Ovary (tissue), 3 donors: ENCODE results near the gene FHOD3.

Source experiments
- CTCF ChIP-seq, 3 donors: fragments of 450-650 bp in 2 of 3; fragments of 200-600 bp in 1 of 3; IDR thresholded peaks; one replicate each; pipeline versions ENCODE4 v1.5.1 to v1.8.0; 2016 to 2022; ENCODE audit warnings: antibody characterized with exemption in 3 of 3, mild to moderate bottlenecking in 1 of 3
- POLR2A ChIP-seq: fragments of 450-650 bp; IDR thresholded peaks from one replicate; pipeline ENCODE4 v1.6.1; 2017; ENCODE audit warnings: antibody characterized with exemption, mild to moderate bottlenecking, moderate library complexity
- donor health status: DM: no; HTN: no; CAD: no.

GRCh38 chr18:36327352-36328316 is 30.1 kb downstream of the FHOD3 start:
- TF ChIP-seq CTCF (IDR thresholded peaks at IDR 0.05) (no peak), POLR2A (no peak)
